Stomach (tissue), 4 donors: ENCODE measurements around the gene UBXN6.

Experiments
- POLR2AphosphoS5 ChIP-seq, 3 donors: sonication (generic); formaldehyde crosslinking; IDR thresholded peaks; one replicate each; pipeline ENCODE4 v1.6.1; 2016; ENCODE audit warnings: antibody characterized with exemption in 3 of 3
- TF ChIP-seq, protein P1 (sequence below), 7 experiments: fragments of 450-650 bp in 4 of 7; fragments of 200-600 bp in 3 of 7; sonication (generic) in 3 of 7; IDR thresholded peaks; one replicate each; pipeline ENCODE4 v1.5.1; 2016 to 2019; ENCODE audit warnings: antibody characterized with exemption in 7 of 7, control low read depth in 2 of 7, mild to moderate bottlenecking in 1 of 7

DNA sequence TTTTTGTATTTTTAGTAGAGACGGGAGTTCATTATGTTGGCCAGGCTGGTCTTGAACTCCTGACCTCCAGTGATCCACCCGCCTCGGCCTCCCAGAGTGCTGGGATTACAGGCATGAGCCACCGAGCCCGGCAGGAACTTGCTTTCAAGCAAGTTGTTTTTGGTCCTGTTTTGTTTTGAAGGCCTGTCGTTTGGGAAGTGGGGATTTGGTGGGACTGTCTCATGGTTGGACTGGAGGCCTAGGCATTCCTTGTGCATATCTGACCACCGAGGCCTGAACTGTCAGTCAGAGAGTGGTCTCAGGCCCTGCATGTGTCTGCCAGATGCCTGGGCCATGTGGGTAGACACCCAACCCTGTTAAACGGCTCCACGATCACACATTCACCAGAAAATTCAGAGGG is 26.3 kb downstream of the UBXN6 start:
- TF ChIP-seq, protein P1, sequence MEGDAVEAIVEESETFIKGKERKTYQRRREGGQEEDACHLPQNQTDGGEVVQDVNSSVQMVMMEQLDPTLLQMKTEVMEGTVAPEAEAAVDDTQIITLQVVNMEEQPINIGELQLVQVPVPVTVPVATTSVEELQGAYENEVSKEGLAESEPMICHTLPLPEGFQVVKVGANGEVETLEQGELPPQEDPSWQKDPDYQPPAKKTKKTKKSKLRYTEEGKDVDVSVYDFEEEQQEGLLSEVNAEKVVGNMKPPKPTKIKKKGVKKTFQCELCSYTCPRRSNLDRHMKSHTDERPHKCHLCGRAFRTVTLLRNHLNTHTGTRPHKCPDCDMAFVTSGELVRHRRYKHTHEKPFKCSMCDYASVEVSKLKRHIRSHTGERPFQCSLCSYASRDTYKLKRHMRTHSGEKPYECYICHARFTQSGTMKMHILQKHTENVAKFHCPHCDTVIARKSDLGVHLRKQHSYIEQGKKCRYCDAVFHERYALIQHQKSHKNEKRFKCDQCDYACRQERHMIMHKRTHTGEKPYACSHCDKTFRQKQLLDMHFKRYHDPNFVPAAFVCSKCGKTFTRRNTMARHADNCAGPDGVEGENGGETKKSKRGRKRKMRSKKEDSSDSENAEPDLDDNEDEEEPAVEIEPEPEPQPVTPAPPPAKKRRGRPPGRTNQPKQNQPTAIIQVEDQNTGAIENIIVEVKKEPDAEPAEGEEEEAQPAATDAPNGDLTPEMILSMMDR (IDR thresholded peaks at IDR 0.05), result no peak
- TF ChIP-seq POLR2AphosphoS5 (IDR thresholded peaks at IDR 0.05), result no peak
